C4-2B (cell line): ENCODE results near the gene FAM131C.

Experiments
- ZFX ChIP-seq: fragments of 450-650 bp; IDR thresholded peaks from 2 replicates; pipeline ENCODE4 v1.6.1; 2017
- TF ChIP-seq, protein P1 (sequence below): fragments of 450-650 bp; conservative IDR thresholded peaks from 2 replicates; pipeline ENCODE4 v1.5.1; 2017; ENCODE audit warnings: mild to moderate bottlenecking

DNA sequence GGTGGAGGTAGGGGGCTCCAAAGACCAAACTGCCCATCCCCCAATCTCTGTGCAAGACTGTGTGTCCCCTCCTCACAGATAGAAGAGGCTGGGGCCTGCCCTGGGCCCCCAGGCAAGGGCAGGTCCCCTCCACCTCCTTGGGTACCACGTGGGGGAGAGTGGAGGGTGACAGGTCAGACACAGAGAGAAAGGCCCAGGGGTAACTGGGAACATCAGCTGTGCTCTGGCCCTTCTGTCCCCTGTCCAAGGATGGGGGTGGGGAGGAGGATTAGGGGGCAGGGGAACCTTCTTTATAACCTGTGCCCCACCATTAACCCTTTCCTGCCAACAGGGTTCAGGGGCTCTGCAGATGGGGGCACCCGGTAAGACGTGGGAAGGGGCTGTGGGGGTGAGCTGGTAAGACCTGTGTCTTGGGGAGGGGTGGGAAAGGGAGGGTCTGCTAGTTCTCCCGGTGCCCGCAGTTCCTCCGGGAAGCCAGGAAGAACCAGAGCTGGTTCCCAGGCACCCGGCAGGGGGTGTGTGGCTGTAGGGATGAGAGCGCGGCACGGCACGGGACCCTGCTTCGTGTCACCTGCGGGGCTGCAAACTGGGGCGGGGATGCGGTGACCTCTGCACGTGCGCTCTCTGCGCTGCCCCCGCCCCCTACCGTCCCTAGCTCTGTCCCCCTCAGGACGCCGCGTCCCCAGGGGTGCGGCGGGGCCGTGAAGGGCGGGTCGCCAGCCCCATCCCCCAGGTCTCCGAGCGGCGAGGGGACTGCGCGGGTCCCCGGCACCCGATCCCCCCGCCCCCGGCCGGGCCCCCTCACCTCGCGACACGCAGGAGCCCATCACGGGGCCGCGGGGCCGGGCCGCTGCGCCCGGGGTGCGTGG lies 601 bp downstream of the FAM131C start:
- TF ChIP-seq, protein P1, sequence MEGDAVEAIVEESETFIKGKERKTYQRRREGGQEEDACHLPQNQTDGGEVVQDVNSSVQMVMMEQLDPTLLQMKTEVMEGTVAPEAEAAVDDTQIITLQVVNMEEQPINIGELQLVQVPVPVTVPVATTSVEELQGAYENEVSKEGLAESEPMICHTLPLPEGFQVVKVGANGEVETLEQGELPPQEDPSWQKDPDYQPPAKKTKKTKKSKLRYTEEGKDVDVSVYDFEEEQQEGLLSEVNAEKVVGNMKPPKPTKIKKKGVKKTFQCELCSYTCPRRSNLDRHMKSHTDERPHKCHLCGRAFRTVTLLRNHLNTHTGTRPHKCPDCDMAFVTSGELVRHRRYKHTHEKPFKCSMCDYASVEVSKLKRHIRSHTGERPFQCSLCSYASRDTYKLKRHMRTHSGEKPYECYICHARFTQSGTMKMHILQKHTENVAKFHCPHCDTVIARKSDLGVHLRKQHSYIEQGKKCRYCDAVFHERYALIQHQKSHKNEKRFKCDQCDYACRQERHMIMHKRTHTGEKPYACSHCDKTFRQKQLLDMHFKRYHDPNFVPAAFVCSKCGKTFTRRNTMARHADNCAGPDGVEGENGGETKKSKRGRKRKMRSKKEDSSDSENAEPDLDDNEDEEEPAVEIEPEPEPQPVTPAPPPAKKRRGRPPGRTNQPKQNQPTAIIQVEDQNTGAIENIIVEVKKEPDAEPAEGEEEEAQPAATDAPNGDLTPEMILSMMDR, result no peak
- TF ChIP-seq ZFX, result no peak
